ENCODE measurements around the gene EXT2. TPM values are rescaled to one million over a fixed set of nuclear protein-coding genes. Genes with fewer than 3 reads are reported as not detected.

EXT2 gene
- total RNA-seq, 1 donor from 2014 or later, result 78.6 TPM

DNA sequence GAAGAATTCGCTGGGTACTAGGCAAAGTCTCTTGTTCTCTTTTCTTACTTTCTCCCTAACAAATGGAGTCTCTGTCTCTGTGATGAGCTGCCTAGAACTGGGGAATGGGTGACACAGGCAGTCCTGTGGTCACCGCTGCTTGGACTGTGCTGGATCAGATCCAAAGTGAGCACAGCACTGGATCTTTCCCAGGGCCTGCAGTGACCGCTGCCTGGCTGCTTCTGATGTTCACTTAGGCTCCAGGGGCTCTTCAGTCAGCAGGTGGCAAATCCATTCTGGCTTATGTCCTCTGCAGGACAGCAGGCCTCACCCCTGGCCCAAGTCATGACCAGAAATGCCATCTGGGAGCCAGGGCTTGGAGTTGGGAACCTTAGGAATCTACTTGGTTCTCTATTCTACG lies 61.5 kb downstream of the EXT2 start:
- H3K27me3 ChIP-seq, result no peaks in the 10 kb centered on the region
- no peaks in the 10 kb centered on the region for H3K9me3 ChIP-seq
- H3K4me3 ChIP-seq, result no peak overlapping the region
- TF ChIP-seq CTCF (IDR thresholded peaks at IDR 0.05) (no peak), POLR2AphosphoS5 (IDR thresholded peaks at IDR 0.05; ENCODE audit: insufficient read depth in 1 of 2, low read depth in 1 of 2) (no peak), POLR2A (IDR thresholded peaks at IDR 0.05) (no peak)
- H3K4me1 ChIP-seq, result no peaks in the 10 kb centered on the region
- H3K36me3 ChIP-seq, result no peaks in the 10 kb centered on the region
- intact Hi-C loops (cut with DNase I), result no loop called here
- H3K27ac ChIP-seq, result no peak overlapping the region
- DNase-seq (ENCODE audit: extremely low spot score in 2 of 2), result no peak

DNA sequence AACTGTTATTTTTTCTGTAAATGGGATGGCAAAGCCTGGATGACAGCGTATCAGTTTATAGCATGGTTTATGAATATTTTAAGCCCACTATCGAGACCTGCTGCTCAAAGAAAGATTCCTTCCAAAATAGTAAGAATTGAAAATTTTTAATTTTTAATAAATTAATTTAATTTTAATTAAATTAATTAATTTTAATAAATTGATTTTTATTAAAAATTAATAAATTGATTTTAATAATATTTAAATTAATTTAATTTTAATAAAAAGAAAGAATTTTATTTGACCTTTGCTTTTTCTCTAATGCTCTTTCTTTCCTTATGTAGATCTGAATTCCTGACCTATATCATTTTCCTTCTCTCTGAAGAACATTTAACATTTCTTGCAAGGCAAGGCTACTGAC lies 62.9 kb downstream of the EXT2 start:
- TF ChIP-seq POLR2A (IDR thresholded peaks at IDR 0.05), result no peak
- no peak for TF ChIP-seq CTCF (IDR thresholded peaks at IDR 0.05)
- no peak for TF ChIP-seq POLR2AphosphoS5 (IDR thresholded peaks at IDR 0.05; ENCODE audit: insufficient read depth in 1 of 2, low read depth in 1 of 2)
- H3K27ac ChIP-seq, result no peak overlapping the region
- H3K4me3 ChIP-seq, result no peak overlapping the region
- H3K9me3 ChIP-seq, result no peaks in the 10 kb centered on the region
- H3K27me3 ChIP-seq, result no peaks in the 10 kb centered on the region
- H3K36me3 ChIP-seq, result no peaks in the 10 kb centered on the region
- no peak for DNase-seq (ENCODE audit: extremely low spot score in 2 of 2)
- intact Hi-C loops (cut with DNase I), result no loop called here
- no peaks in the 10 kb centered on the region for H3K4me1 ChIP-seq

- Histone ChIP-seq H3K4me1 (no peaks in the 10 kb centered on the region), H3K4me3 (no peak overlapping the region), H3K36me3 (no peaks in the 10 kb centered on the region), H3K27me3 (no peaks in the 10 kb centered on the region), H3K9me3 (no peaks in the 10 kb centered on the region), H3K27ac (no peak overlapping the region)
- no peak for TF ChIP-seq POLR2AphosphoS5 (IDR thresholded peaks at IDR 0.05; ENCODE audit: insufficient read depth in 1 of 2, low read depth in 1 of 2)
- no peak for TF ChIP-seq CTCF (IDR thresholded peaks at IDR 0.05)
- TF ChIP-seq POLR2A (IDR thresholded peaks at IDR 0.05), result no peak
- intact Hi-C loops (cut with DNase I), result no loop called here
- DNase-seq (ENCODE audit: extremely low spot score in 2 of 2), result no peak
These were observed 64.6 kb downstream of the EXT2 start for GRCh38 chr11:44159848-44160721.

- Histone ChIP-seq H3K27ac (no peak overlapping the region), H3K4me1 (peaks cover 10% of the 10 kb centered on the region), H3K27me3 (no peaks in the 10 kb centered on the region), H3K9me3 (no peaks in the 10 kb centered on the region), H3K4me3 (no peak overlapping the region), H3K36me3 (no peaks in the 10 kb centered on the region)
- intact Hi-C loops (cut with DNase I), result no loop called here
- no peak for DNase-seq (ENCODE audit: extremely low spot score in 2 of 2)
- TF ChIP-seq POLR2A (IDR thresholded peaks at IDR 0.05) (no peak), CTCF (IDR thresholded peaks at IDR 0.05) (no peak), POLR2AphosphoS5 (IDR thresholded peaks at IDR 0.05; ENCODE audit: insufficient read depth in 1 of 2, low read depth in 1 of 2) (no peak)
These were observed 66.5 kb downstream of the EXT2 start for GRCh38 chr11:44162004-44162403.

GRCh38 chr11:44162662-44163061 lies 67.2 kb downstream of the EXT2 start:
- no peaks in the 10 kb centered on the region for H3K27me3 ChIP-seq
- intact Hi-C loops (cut with DNase I), result no loop called here
- no peaks in the 10 kb centered on the region for H3K36me3 ChIP-seq
- H3K4me3 ChIP-seq, result no peak overlapping the region
- H3K27ac ChIP-seq, result no peak overlapping the region
- TF ChIP-seq CTCF (IDR thresholded peaks at IDR 0.05), result no peak
- no peak for TF ChIP-seq POLR2A (IDR thresholded peaks at IDR 0.05)
- no peak for TF ChIP-seq POLR2AphosphoS5 (IDR thresholded peaks at IDR 0.05; ENCODE audit: insufficient read depth in 1 of 2, low read depth in 1 of 2)
- H3K9me3 ChIP-seq, result no peaks in the 10 kb centered on the region
- no peak for DNase-seq (ENCODE audit: extremely low spot score in 2 of 2)
- H3K4me1 ChIP-seq, result peaks cover 10% of the 10 kb centered on the region
